ENCODE results near the gene AMH. TPM values are rescaled to one million over a fixed set of nuclear protein-coding genes. Genes with fewer than 3 reads are reported as not detected.

AMH gene
- total RNA-seq, 4 donors from 2014 or later, result 0.50 to 3.7 (median 1.3) TPM

DNA sequence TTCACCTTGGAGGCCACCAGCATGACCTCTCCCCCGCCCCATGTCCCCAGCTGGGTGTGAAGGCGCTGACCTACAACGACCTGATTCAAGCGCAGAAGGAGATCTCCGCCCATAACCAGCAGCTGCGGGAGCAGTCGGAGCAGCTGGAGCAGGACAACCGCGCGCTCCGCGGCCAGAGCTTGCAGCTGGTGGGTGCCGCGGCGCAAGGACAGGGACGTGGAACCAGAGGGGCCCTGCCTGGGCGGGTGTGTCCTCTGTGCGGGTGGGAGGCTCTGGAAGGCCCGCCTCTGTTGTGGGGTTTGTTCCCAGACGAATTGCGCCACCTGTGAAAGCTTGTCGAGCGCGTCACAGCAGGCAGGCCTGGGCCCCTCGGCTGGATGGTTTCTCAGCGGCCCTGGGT, 35.3 kb upstream of the AMH start:
- DNase-seq (ENCODE audit: extremely low spot score), result no peak
- Histone ChIP-seq H3K4me3 (no peak overlapping the region), H3K9me3 (no peaks in the 10 kb centered on the region), H3K4me1 (peaks cover 0 to 6% (median 3%) of the 10 kb centered on the region in 4 donors), H3K27ac (replicated peaks in 1 of 4) (no peak overlapping the region), H3K27me3 (no peaks in the 10 kb centered on the region), H3K36me3 (peaks cover 60 to 100% (median 100%) of the 10 kb centered on the region in 4 donors)
- 90% methylated on average over 2 of the region's 26 CpGs for WGBS
- no peak for TF ChIP-seq CTCF (IDR thresholded peaks at IDR 0.05)
- TF ChIP-seq EP300 (IDR thresholded peaks at IDR 0.05), result no peak
- no peak for TF ChIP-seq POLR2AphosphoS5 (IDR thresholded peaks at IDR 0.05)
- TF ChIP-seq POLR2A (IDR thresholded peaks at IDR 0.05; ENCODE audit: low read depth), result no peak
- intact Hi-C loops (cut with DNase I), result no loop called here

GRCh38 chr19:2214251-2214650, 34.9 kb upstream of the AMH start:
- Histone ChIP-seq H3K4me3 (no peak overlapping the region), H3K36me3 (peaks cover 60 to 100% (median 100%) of the 10 kb centered on the region in 4 donors), H3K27me3 (no peaks in the 10 kb centered on the region), H3K4me1 (peaks cover 0 to 1% (median 0%) of the 10 kb centered on the region in 4 donors), H3K9me3 (no peaks in the 10 kb centered on the region), H3K27ac (replicated peaks in 1 of 4) (no peak overlapping the region)
- no peak for DNase-seq (ENCODE audit: extremely low spot score)
- WGBS, result no CpG with 5 or more reads among the region's 17 CpGs
- TF ChIP-seq EP300 (IDR thresholded peaks at IDR 0.05) (no peak), POLR2A (IDR thresholded peaks at IDR 0.05; ENCODE audit: low read depth) (no peak), CTCF (IDR thresholded peaks at IDR 0.05) (no peak), POLR2AphosphoS5 (IDR thresholded peaks at IDR 0.05) (no peak)
- intact Hi-C loops (cut with DNase I), result no loop called here

GRCh38 chr19:2215281-2215751, 33.8 kb upstream of the AMH start:
- Histone ChIP-seq H3K4me3 (no peak overlapping the region), H3K36me3 (peaks cover 65 to 100% (median 98%) of the 10 kb centered on the region in 4 donors), H3K9me3 (no peaks in the 10 kb centered on the region), H3K27ac (replicated peaks in 1 of 4) (no peak overlapping the region), H3K4me1 (no peaks in the 10 kb centered on the region), H3K27me3 (no peaks in the 10 kb centered on the region)
- intact Hi-C loops (cut with DNase I), result no loop called here
- no peak for TF ChIP-seq POLR2A (IDR thresholded peaks at IDR 0.05; ENCODE audit: low read depth)
- no peak for TF ChIP-seq EP300 (IDR thresholded peaks at IDR 0.05)
- no peak for TF ChIP-seq CTCF (IDR thresholded peaks at IDR 0.05)
- no peak for TF ChIP-seq POLR2AphosphoS5 (IDR thresholded peaks at IDR 0.05)
- WGBS, result 62% methylated on average over 19 of the region's 31 CpGs
- DNase-seq (ENCODE audit: extremely low spot score), result no peak

GRCh38 chr19:2216361-2217225, 32.5 kb upstream of the AMH start:
- no peak for DNase-seq (ENCODE audit: extremely low spot score)
- WGBS, result 92% methylated on average over 33 of the region's 43 CpGs
- TF ChIP-seq POLR2AphosphoS5 (IDR thresholded peaks at IDR 0.05) (no peak), POLR2A (IDR thresholded peaks at IDR 0.05; ENCODE audit: low read depth) (no peak), CTCF (IDR thresholded peaks at IDR 0.05) (no peak), EP300 (IDR thresholded peaks at IDR 0.05) (no peak)
- peaks cover 58 to 99% (median 98%) of the 10 kb centered on the region in 4 donors for H3K36me3 ChIP-seq
- no peaks in the 10 kb centered on the region for H3K9me3 ChIP-seq
- no peaks in the 10 kb centered on the region for H3K27me3 ChIP-seq
- peaks cover 0 to 7% (median 3%) of the 10 kb centered on the region in 4 donors for H3K4me1 ChIP-seq
- intact Hi-C loops (cut with DNase I), result no loop called here
- no peak overlapping the region for H3K27ac ChIP-seq (replicated peaks in 1 of 4)
- no peak overlapping the region for H3K4me3 ChIP-seq
